Measurements from ENCODE around the gene HGS. TPM values are rescaled to one million over a fixed set of nuclear protein-coding genes. Genes with fewer than 3 reads are reported as not detected.
A peak's percentile ranks its signal among the peaks of the same experiment; 100 is the strongest.
"Not testable (repeated sequence)": the region's sequence is repeated elsewhere in the genome, so short reads cannot be mapped to it uniquely, and the experiment has no call there.

The HGS gene
- polyA plus RNA-seq, 3 donors = 95.1 to 111 (median 96.5) TPM

GRCh38 chr17:81652906-81653771 is 30.7 kb upstream of the HGS start:
- no peak for DNase-seq

DNA sequence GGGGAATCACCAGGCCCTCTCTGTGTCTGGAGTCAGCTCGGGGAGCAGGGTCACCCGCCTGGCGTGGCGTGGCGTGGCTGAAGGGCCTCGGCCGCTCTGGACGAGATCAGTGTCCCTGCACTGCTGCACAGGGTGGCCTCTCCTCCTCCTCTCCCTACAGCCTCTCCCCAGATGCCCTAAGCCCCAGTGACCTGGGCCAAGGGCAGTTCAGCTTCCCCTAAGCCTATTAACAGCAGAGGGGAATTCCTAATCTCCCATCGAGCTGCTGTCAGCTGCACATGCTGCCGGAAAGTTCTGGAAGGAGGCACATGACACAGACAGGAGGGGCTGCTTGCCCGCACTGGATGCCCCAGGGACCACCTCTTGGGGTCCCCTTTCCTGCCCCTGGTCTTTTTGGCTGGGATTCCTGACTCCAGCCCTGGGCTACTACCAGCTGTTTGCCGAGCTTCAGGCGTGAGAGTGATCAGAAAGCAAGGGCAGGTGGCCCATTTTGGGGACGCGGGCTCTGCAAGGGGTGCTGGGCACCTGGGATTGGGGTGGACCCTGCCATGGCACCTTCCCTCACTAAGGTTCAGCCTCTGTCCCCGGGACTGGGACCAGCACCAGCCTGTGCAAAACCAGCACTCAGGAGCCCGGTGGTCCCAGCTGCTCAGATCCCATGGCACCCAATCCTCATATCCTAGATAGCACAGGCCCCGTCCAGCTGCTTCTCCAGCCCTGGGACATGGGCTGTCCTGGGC is 28.3 kb upstream of the HGS start:
- no peak for DNase-seq

DNA sequence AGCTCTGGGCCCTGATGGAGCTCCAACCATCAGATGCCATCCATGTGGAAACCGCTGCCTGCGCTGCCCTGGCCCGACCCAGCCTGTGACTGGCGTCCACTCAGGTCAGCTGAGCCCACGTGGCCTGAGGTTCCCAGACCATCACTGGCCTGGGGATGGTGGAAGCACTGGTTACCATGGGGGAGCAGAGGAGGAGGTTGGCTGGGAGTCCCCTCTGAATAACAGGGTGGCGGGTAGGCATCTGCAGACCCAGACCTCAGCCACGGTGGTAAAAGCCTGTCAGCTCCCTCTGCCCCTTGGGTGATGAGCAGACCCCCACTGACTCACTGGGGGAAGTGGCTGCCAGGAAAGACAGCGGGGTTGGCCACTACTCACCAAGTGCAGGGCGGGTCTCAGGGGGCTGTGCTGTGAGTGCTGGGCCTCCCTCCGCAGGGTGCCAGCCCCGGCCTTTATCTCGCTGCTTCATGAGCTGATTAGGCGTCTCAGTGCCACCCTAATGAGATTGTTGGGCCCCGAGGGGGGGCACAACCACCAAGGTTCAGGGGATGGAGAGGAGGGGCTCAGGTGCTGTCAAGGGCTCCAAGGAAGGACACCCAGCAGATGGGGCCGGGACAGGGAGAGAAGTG is 27.6 kb upstream of the HGS start, which contains the start of gene PDE6G:
TSS of gene PDE6G (minus strand) at position 425 of the 626 bp plus-strand sequence. CDS start 3,237 bp downstream, outside the sequence.
- DNase-seq = no peak

GRCh38 chr17:81656835-81657234 is 27.0 kb upstream of the HGS start:
- no peak for DNase-seq

DNA sequence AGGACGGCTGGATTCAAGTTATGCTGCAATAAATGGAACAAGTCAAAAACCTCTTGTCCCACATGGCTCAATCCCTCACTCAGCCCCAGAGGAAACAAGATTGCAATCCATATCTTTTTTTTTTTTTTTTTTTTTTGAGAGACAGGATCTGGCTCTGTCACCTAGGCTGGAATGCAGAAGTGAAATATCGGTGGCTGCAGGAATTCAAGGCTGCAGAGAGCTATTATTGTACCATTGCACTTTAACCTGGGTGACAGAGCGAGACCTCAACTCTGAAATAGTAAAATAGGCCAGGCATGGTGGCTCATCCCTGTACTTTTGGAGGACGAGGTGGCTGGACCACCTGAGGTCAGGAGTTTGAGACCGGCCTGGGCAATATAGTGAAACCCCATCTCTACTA is 24.8 kb upstream of the HGS start:
- no peak for DNase-seq

DNA sequence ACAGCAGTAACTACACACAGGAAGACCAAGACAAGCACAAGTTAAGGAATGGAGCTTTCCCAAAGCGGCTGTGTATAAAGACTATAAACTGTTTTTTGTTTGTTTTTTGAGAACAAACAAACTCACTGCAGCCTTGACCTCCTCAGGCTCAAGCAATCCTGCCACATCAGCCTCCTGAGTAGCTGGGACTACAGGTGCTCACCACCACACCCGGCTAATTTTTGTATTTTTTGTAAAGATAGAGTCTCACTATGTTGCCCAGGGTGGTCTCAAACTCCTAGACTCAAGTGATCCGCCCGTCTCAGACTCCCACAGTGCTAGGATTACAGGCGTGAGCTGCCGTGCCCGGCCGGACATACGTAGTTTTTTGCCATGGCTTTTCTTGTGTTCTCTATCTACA is 23.4 kb upstream of the HGS start:
- no peak for DNase-seq

DNA sequence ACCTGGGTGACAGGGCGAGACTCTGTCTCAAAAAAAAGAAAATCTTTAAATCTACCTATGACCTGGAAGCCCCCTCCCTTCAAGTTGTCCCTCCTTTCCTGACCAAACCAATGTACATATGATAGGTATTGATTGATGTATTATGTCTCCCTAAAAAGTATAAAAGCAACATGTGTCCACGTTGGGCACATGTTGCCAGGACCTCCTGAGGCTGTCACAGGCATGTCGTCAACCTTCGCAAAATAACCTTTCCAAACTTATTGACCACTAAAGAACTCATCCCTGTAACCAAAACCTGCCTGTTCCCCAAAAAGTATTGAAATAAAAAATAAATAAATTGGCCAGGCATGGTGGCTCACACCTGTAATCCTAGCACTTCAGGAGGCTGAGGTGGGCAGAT is 21.8 kb upstream of the HGS start:
- DNase-seq = no peak

- no peak for DNase-seq
Observed at GRCh38 chr17:81664051-81664470, 19.8 kb upstream of the HGS start.

DNA sequence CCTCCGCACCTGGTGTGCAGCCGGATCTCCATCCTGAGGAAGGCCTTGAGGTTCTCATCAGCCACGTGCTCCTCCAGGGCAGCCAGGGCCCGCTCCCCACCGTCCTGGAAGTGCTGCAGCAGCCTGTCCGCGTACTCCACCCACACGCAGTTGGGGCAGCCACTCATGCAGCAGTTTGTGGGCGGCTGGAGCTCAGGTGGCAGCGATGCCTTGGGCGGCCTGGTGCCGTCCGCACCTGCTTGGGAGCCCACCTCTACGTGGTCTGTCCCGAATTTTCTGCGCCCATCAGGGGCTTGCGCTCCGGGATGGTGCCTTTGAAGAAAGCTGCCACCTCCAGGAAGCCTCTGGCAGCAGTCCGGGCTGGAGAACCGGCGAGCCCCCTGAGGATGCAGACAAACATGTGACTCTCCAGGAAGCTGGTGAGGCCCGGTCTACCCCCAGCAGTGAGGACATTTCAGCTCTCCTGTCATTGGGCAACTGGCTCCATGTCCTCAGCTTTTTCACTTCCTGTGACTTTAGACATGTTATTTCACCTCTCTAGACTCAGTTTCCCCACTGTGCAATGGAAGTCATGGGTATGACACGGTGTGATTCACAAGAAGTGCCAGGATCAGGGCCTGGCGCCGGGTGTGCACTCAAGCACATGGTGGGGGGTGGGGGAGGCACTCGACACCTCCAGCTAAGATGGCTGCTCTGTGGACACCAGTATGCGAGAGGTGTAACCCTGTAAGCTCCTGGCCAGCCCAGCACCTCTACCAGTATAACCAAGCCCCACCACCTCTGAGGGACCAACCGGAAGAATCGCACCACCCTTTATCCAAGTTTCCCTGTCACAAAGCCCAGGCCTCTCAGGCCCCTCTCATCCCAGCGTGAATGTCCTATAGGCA is 18.4 kb upstream of the HGS start:
- no peak for DNase-seq

DNA sequence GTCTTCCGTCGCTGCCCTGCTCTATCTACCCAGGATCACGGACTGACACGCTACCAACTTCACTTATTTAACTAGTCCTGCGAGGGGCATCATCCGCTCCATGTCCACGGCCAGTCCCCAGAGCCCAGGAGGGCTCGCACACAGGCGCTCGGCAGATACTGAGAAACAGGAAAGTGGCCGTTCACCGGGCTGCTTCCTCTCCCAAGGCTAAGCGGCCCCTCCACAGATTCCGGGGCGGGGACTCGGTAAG is 17.8 kb upstream of the HGS start:
- DNase-seq = no peak

- peak; percentile 96 for DNase-seq
Observed at GRCh38 chr17:81666342-81667191, 17.2 kb upstream of the HGS start, which contains the start of the genes CCDC137 and OXLD1. Gene CCDC137, plus strand, starts transcription at chr17:81666737. Its CDS starts 30 bp downstream, at chr17:81666767. Gene OXLD1, minus strand, starts transcription at chr17:81666605. Its CDS starts 28 bp downstream, at chr17:81666577.

DNA sequence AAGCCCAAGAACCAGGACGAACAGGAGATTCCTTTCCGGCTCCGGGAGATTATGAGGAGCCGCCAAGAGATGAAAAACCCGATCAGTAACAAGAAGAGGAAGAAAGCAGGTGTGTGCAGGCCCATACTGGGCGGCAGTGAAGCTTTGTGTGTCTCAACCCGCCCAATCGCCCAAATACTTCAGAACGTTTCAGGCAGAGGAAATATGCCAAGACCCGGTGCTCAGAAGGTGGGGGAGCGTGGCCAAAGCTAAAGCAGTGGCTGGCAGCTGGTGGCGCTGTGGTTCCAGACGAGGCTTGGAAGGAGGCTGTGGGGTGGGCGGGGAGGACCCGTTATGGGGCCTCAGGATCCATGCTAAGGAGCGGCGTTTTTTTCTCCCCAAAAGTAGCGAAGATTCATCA is 16.1 kb upstream of the HGS start:
- DNase-seq = no peak

- no peak for DNase-seq
Observed at GRCh38 chr17:81672504-81672903, 11.3 kb upstream of the HGS start.

DNA sequence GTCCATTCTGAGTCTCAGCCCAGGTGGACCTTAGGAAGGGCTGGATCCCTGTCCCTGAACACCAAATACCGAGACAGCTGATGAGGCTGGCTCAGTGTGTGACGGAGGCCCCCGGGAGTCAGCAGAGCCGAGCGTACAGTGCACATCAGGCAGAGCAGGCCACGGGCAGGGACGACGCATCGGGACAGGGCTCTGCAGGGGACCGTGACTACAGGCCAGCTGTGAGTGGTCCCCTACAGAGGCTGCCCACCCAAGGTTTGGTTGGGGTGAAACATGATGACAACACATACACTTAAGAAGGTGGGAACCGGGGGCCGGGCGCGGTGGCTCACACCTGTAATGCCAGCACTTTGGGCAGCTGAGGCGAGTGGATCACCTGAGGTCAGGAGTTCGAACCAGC is 10.9 kb upstream of the HGS start:
- no peak for DNase-seq

GRCh38 chr17:81673561-81674258 is 10.1 kb upstream of the HGS start:
- no peak for DNase-seq

- DNase-seq = not testable (repeated sequence)
Observed at GRCh38 chr17:81675515-81676221, 8.1 kb upstream of the HGS start.

- DNase-seq = no peak
Observed at GRCh38 chr17:81676906-81677305, 6.9 kb upstream of the HGS start.

DNA sequence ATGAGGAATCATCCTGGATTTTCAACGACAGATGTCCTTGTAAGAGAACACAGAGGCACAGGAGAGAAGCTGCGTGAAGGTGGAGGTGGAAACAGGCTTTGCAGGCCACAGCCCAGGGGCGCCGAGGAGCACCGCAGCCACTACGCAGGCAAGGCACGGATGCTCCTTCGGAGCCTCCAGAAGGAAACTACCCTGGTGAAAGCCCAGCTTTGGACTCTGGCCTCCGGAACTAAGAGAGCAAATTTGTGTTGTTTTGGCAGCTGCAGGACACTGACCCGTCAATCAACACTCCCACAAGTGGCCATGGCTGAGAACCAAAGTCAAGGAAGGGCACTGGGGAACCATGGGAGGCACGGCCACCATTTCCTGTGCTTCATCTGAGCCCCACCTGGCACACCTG is 3.7 kb upstream of the HGS start:
- DNase-seq = no peak

DNA sequence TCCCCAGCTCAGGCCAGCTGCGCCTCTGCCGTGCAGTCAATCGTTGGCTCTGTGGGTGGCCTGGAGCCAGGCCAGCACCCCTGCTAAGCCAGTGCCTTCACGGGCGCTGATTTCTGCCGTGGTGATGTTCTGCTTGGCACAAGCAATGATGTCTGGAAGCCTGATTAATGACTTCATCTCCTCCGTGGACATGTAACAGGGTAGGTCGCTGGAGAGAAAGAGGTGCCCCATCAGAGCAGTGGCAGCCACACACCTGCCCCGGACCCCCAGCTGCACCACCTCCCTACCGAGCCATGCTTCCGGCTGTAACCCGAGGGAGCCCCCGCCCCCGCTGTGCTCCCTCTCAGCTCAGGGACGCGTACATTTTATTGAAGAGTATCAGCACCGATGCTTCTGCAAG is 2.1 kb upstream of the HGS start:
- DNase-seq = no peak

All from renal pelvis (tissue), 4 donors.